ENCODE results near the gene SAP30L. TPM values are rescaled to one million over a fixed set of nuclear protein-coding genes. Genes with fewer than 3 reads are reported as not detected.

SAP30L gene
- total and polyA plus RNA-seq, 5 donors: 13.5 to 34.0 (median 27.9) TPM

DNA sequence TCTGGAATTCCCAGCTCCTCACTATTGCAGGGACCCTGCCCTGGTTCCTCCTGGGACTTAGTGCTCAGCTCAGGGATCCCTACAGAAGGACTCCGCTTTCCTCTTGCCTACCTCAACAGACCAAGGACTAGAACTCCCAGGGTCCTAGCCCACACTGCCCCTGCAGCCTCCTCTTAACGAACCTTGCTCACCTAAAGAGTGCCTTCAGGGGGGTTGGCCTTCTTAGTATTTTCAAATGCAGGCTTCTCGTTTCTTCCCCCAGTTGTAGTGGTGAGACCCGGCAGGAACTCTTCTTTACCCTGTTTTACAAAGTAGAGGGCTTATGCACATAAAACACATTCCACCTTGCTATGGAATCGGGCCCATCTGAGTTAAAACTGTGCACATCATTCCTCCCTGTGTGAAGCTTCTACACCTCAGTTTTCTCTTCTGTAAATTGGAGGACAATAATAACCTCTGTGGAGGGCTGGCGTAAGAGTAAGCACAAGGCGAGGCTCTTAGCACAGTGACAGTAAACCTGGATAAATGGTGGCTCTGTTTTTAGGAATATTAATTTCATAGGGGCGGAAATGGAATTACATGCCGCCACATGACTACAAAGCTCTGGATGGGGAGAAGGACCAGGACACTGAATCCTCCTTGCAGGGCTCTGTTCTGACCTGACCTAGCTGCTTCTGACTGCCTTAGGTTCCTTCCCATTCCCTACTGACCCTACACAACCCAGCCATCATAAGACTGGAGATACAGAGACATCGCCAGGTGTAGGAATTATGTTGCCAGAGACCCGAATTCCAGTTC lies 36.0 kb downstream of the SAP30L start:
- ATAC-seq (no peak), DNase-seq (no peak)
- Histone ChIP-seq H3K27ac (ENCODE audit: low read length) (no peak overlapping the region), H3K9me3 (ENCODE audit: control insufficient read depth, low read length) (no peaks in the 10 kb centered on the region), H3K4me1 (ENCODE audit: control insufficient read depth, insufficient read depth, low read length) (peaks cover 8% of the 10 kb centered on the region), H3K4me3 (ENCODE audit: low read length) (no peak overlapping the region), H3K27me3 (ENCODE audit: control insufficient read depth, insufficient read depth) (no peaks in the 10 kb centered on the region)
- 30% methylated on average over 11 of the region's 11 CpGs for WGBS
- intact Hi-C loops (cut with DNase I): no loop called here

DNA sequence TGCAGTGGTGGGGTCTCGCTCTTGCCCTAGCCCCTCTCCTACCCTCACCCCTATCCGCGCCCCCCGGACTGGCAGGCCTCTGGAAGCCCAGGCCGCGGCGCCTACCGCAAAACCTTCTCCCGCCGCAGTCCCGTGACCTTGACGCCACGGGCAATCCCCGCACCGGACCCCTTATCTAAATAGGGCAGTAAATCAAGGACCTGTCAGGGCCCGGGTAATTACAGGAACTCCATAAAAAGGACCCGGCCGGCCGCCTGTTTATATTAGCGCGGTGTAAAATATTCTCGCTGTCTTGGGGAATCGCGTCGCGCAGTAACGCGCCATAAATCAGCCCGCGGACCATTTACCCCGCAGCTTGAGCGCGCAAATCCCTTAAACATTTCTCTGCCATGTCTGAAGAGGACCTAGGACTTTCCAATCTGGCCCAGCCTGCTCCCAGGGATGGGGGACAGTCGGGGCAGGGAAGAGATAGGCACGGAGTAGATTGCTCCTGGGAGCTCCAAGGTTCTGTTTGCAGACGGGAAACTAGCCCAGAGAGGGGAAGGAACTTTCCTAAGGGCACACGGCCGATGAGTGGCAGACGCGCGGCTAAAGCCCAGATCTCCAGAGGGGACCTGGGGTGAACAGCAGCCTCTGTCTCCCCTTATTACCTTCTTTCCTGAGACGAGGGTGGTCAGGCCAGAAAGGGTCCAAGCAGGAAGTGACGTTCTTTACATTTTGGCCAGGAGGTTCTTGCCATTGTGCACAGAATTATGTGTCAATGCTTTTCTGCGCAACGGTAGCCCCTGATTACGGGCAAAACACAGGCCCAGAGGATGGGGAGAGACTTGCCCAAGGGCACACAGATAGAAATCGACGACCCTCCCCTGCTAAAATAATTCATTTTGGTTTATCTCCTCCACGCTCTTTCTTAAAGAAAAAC lies 37.0 kb downstream of the SAP30L start:
- Histone ChIP-seq H3K4me3 (ENCODE audit: low read length) (no peak overlapping the region), H3K27me3 (ENCODE audit: control insufficient read depth, insufficient read depth) (no peaks in the 10 kb centered on the region), H3K27ac (ENCODE audit: low read length) (no peak overlapping the region), H3K9me3 (ENCODE audit: control insufficient read depth, low read length) (no peaks in the 10 kb centered on the region), H3K4me1 (ENCODE audit: control insufficient read depth, insufficient read depth, low read length) (peaks cover 4% of the 10 kb centered on the region)
- ATAC-seq: no peak
- intact Hi-C loops (cut with DNase I): no loop called here
- DNase-seq: no peak
- WGBS: 8% methylated on average over 49 of the region's 49 CpGs

DNA sequence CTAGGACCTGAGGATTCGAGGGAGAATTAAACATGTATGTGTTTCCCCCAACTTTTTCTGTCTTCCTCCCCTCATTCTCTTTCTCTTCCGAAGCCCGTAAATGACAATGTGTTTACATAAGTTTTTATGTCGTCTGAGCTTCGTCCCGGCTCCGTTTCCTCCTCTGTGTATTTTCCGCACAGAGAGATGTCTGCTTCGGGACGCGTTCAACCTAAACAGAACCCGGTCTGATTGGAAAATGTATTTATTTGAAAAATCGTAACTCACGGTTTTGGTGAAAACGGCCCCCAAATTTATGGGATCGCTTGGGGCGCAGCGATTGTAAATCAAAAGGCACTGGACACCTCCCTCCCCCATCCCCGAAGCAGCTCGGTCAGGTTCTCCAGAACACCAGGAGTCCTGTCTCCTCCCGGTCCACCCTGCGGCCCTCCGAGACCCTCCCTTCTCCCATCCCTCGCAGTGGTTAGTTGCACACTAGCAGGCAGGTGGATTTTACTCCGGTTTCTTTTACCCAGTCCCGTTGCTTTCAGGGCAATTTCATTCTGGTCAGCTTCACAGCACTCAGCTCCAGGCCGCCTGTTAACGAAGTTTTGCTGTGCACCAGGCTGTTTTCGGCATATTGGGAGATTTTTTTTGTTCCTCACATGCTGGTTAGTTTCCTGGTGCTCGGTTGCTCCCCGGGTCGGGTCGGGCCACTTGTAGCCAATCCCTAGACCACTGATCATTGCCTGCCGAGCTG lies 38.0 kb downstream of the SAP30L start:
- Histone ChIP-seq H3K4me1 (ENCODE audit: control insufficient read depth, insufficient read depth, low read length) (peaks cover 4% of the 10 kb centered on the region), H3K27me3 (ENCODE audit: control insufficient read depth, insufficient read depth) (no peaks in the 10 kb centered on the region), H3K9me3 (ENCODE audit: control insufficient read depth, low read length) (no peaks in the 10 kb centered on the region), H3K4me3 (ENCODE audit: low read length) (no peak overlapping the region), H3K27ac (ENCODE audit: low read length) (no peak overlapping the region)
- intact Hi-C loops (cut with DNase I): no loop called here
- ATAC-seq: no peak
- 9% methylated on average over 34 of the region's 34 CpGs for WGBS
- no peak for DNase-seq

DNA sequence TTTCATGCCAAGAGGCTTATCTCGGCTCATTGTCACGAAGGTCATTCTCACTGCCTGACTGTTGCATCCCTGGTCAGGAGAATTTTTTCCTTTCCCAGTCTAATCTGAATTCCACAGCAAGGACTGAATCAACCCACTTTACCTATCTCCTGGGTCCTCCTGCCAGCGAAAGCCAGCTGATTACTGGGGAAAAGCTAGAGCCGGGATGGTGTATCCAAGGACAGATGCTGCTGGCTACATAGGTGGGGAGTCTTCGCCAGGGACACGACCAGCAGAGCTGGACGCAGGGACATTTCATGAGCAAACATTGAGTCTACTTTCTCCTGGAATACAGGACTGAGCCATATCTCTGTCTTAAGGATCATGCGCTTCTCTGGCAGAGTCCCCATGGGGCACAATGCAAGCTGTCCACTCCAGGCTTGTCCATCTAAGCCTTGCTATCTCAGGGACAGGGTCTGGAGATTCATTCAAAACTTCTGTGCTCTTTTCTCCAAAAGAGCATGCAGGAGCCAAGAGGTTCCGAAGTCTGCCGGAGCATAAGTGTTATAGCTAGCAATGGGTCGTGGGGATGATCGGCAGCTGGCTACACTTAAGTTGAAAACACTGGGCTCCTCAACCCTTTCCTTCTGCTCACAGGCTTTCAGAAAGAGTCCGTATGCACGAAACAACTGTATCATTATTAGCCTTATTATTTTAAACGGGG lies 38.7 kb downstream of the SAP30L start:
- intact Hi-C loops (cut with DNase I): no loop called here
- Histone ChIP-seq H3K27ac (ENCODE audit: low read length) (no peak overlapping the region), H3K4me1 (ENCODE audit: control insufficient read depth, insufficient read depth, low read length) (peaks cover 2% of the 10 kb centered on the region), H3K4me3 (ENCODE audit: low read length) (no peak overlapping the region), H3K9me3 (ENCODE audit: control insufficient read depth, low read length) (no peaks in the 10 kb centered on the region), H3K27me3 (ENCODE audit: control insufficient read depth, insufficient read depth) (no peaks in the 10 kb centered on the region)
- 9% methylated on average over 15 of the region's 15 CpGs for WGBS
- no peak for ATAC-seq
- no peak for DNase-seq

DNA sequence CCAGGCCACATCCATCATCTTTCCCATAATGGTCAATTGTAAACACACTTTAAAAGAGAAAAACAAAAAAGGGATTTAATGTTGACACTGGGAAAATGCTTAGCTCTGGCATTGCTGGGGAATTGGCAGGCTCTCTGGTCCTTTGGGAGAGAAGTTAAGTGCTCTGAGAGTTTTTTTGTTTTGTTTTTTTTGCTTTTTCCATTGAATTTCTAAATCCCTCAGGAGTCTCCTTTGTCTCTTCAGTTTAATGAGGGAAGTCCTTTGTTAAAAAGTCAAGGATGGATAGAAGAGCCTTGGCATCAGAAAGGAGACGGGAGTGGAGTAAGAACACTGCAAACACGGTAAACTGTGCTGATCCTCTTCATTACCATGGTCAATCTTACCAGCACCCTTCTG lies 39.3 kb downstream of the SAP30L start:
- Histone ChIP-seq H3K27me3 (ENCODE audit: control insufficient read depth, insufficient read depth) (no peaks in the 10 kb centered on the region), H3K9me3 (ENCODE audit: control insufficient read depth, low read length) (no peaks in the 10 kb centered on the region), H3K4me1 (ENCODE audit: control insufficient read depth, insufficient read depth, low read length) (peaks cover 2% of the 10 kb centered on the region), H3K27ac (ENCODE audit: low read length) (no peak overlapping the region), H3K4me3 (ENCODE audit: low read length) (no peak overlapping the region)
- intact Hi-C loops (cut with DNase I): no loop called here
- 14% methylated on average over 2 of the region's 2 CpGs for WGBS
- no peak for ATAC-seq
- DNase-seq: no peak

DNA sequence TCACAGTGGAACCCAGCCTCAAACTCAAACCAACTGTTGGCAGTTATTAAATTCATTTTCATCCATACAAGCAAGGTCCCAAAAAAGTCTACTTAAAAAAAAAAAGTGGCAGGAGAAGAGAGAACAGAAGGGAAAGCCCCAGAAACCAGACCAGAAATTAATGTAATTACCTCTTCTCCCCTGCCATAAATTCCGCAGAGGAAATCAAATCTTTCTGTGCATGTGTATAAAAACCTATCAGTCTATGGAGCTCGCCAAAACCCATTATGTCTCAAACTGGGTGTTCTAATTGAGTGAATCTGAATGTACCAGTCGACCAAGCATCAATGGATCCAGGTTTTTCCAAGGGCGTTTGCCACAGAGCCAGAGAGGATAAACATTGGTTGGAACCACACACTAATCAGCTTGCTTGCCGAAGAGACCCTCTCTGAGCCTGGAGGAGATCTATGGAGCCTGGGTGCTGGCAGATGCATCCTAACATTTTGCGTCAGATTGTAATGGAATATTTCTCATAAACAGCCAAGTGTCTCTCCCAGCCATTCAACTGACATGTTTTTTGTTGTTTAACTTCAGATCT lies 40.1 kb downstream of the SAP30L start:
- Histone ChIP-seq H3K27ac (ENCODE audit: low read length) (no peak overlapping the region), H3K27me3 (ENCODE audit: control insufficient read depth, insufficient read depth) (no peaks in the 10 kb centered on the region), H3K9me3 (ENCODE audit: control insufficient read depth, low read length) (no peaks in the 10 kb centered on the region), H3K4me1 (ENCODE audit: control insufficient read depth, insufficient read depth, low read length) (peaks cover 2% of the 10 kb centered on the region), H3K4me3 (ENCODE audit: low read length) (no peak overlapping the region)
- ATAC-seq: no peak
- DNase-seq: no peak
- WGBS: 24% methylated on average over 6 of the region's 6 CpGs
- intact Hi-C loops (cut with DNase I): no loop called here

DNA sequence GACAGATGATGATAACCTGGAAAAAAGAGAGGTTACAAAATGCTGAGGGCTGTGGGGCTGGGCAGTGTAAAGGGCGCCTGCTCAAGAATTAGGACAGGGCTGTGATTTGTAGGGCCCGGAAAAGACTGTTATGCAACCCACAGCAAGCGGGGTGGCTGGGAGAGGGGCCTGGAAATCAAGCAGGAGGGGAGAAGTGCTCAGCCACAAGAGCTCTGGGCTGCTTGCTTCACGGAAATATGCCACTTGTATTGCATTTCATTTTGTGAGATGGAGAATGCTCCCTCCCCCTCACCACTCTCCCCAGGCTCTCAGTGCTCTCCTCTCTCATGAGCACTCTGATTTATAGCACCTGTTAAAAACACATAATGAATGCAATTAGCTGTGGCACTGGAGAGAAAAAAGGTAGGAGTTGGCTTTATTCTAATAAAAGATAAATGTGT lies 40.6 kb downstream of the SAP30L start:
- no peak for DNase-seq
- Histone ChIP-seq H3K4me1 (ENCODE audit: control insufficient read depth, insufficient read depth, low read length) (peaks cover 2% of the 10 kb centered on the region), H3K9me3 (ENCODE audit: control insufficient read depth, low read length) (no peaks in the 10 kb centered on the region), H3K27me3 (ENCODE audit: control insufficient read depth, insufficient read depth) (no peaks in the 10 kb centered on the region), H3K27ac (ENCODE audit: low read length) (no peak overlapping the region), H3K4me3 (ENCODE audit: low read length) (no peak overlapping the region)
- 11% methylated on average over 4 of the region's 4 CpGs for WGBS
- intact Hi-C loops (cut with DNase I): no loop called here
- ATAC-seq: no peak

DNA sequence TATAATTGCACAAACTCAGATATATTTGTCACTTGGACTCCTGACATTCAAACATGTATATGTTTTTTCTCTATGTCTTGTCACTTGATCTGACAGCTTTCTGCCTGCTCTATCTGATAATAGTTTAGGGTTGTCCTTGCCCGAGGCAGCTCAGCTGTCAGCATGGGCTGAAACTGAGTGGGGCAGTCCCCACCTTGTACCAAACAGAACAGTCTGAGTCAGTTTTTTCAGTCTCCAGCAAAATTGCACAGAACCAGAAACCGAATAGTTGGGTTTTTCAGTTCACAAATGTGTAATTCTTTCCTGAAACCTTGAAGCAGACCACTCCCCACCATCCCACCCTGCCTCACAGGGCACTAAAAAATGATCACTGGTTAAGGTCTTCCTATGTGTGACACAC lies 41.7 kb downstream of the SAP30L start:
- DNase-seq (no peak), ATAC-seq (no peak)
- H3K4me1 ChIP-seq (ENCODE audit: control insufficient read depth, insufficient read depth, low read length): peaks cover 2% of the 10 kb centered on the region
- H3K4me3 ChIP-seq (ENCODE audit: low read length): no peak overlapping the region
- H3K27me3 ChIP-seq (ENCODE audit: control insufficient read depth, insufficient read depth): no peaks in the 10 kb centered on the region
- 49% methylated on average over 2 of the region's 2 CpGs for WGBS
- intact Hi-C loops (cut with DNase I): no loop called here
- no peak overlapping the region for H3K27ac ChIP-seq (ENCODE audit: low read length)
- H3K9me3 ChIP-seq (ENCODE audit: control insufficient read depth, low read length): no peaks in the 10 kb centered on the region

DNA sequence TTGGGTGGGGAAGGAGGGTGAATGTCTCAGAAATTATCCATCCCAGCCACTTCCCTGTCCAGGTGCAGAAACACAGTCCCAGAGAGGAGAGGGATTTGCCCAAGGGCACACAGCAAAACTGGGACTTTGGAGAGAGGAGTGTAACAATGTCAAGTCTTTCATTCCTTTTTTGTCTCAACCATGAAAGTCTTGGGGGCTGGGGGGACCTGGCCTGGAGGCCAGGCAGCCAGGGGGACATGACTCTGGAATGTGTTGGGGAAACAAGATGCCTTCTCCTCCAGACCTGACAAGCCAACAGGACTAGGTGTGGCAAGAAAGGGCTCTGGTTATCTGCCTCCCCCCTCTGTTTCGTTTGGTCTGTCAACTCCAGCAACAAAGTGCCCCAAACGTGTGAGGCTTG lies 46.1 kb downstream of the SAP30L start:
- no peaks in the 10 kb centered on the region for H3K27me3 ChIP-seq (ENCODE audit: control insufficient read depth, insufficient read depth)
- H3K4me1 ChIP-seq (ENCODE audit: control insufficient read depth, insufficient read depth, low read length): no peaks in the 10 kb centered on the region
- 58% methylated on average over 2 of the region's 2 CpGs for WGBS
- ATAC-seq: no peak
- intact Hi-C loops (cut with DNase I): no loop called here
- no peaks in the 10 kb centered on the region for H3K9me3 ChIP-seq (ENCODE audit: control insufficient read depth, low read length)
- H3K27ac ChIP-seq (ENCODE audit: low read length): no peak overlapping the region
- no peak for DNase-seq
- no peak overlapping the region for H3K4me3 ChIP-seq (ENCODE audit: low read length)

DNA sequence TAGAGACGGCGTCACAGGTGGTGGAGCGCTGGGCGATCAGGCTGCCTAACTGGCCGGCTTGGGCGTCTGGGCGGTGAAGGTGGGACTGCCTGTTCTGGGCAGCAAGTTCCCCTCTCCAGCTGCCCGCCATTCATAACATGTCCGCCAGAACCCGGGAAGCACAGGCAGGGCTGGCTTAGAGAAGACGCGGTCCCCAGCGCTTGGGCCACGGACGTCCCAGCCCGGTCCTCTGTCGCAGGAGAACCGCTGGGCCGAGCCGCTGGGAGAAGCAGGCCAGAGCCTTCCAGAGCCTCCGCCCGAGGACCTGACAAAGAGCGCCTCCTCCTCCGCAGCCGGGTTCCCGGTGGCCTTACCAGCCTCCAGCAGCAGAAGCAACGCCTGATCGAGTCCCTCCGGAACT lies 47.5 kb downstream of the SAP30L start:
- no peak for DNase-seq
- Histone ChIP-seq H3K9me3 (ENCODE audit: control insufficient read depth, low read length) (no peaks in the 10 kb centered on the region), H3K27me3 (ENCODE audit: control insufficient read depth, insufficient read depth) (peaks cover 2% of the 10 kb centered on the region), H3K27ac (ENCODE audit: low read length) (no peak overlapping the region), H3K4me3 (ENCODE audit: low read length) (no peak overlapping the region), H3K4me1 (ENCODE audit: control insufficient read depth, insufficient read depth, low read length) (no peaks in the 10 kb centered on the region)
- intact Hi-C loops (cut with DNase I): no loop called here
- no peak for ATAC-seq
- WGBS: 50% methylated on average over 29 of the region's 29 CpGs

Measured in right cardiac atrium (tissue), 5 donors.